Stimulated activated CD8-positive, alpha-beta memory T cell treated with anti-CD3 and anti-CD28 coated beads, Interleukin-12 subunit alpha, Interleukin-12 subunit beta, amount 100 ng/mL, for 24 hours (primary cell): ENCODE measurements around the gene BTBD7.

Experiments
- DNase-seq: peaks from one replicate; pipeline ENCODE4 v3.0.0-alpha.2; 2020; ENCODE audit errors: extremely low read depth

BTBD7 gene

GRCh38 chr14:93331002-93331727 lies 1.7 kb downstream of the BTBD7 start:
- no peak for DNase-seq

GRCh38 chr14:93330609-93331000 lies 2.2 kb downstream of the BTBD7 start:
- DNase-seq: no peak

GRCh38 chr14:93329965-93330608 lies 2.7 kb downstream of the BTBD7 start:
- no peak for DNase-seq

- DNase-seq: no peak
Measured at GRCh38 chr14:93328546-93328945, 4.3 kb downstream of the BTBD7 start.

- no peak for DNase-seq
Measured at GRCh38 chr14:93326196-93326595, 6.6 kb downstream of the BTBD7 start.

- DNase-seq: no peak
Measured at GRCh38 chr14:93323600-93324174, 9.1 kb downstream of the BTBD7 start.

GRCh38 chr14:93322929-93323599 lies 9.8 kb downstream of the BTBD7 start:
- DNase-seq: no peak

- no peak for DNase-seq
Measured at GRCh38 chr14:93320489-93320888, 12.3 kb downstream of the BTBD7 start.

GRCh38 chr14:93319958-93320357 lies 12.9 kb downstream of the BTBD7 start:
- DNase-seq: no peak

GRCh38 chr14:93319494-93319893 lies 13.3 kb downstream of the BTBD7 start:
- no peak for DNase-seq

- DNase-seq: no peak
Measured at GRCh38 chr14:93318927-93319326, 13.9 kb downstream of the BTBD7 start.

- DNase-seq: no peak
Measured at GRCh38 chr14:93317875-93318807, 14.7 kb downstream of the BTBD7 start.

GRCh38 chr14:93317210-93317874 lies 15.5 kb downstream of the BTBD7 start:
- no peak for DNase-seq

GRCh38 chr14:93316716-93317115 lies 16.1 kb downstream of the BTBD7 start:
- no peak for DNase-seq

- DNase-seq: no peak
Measured at GRCh38 chr14:93315575-93315974, 17.3 kb downstream of the BTBD7 start.

GRCh38 chr14:93311082-93311481 lies 21.8 kb downstream of the BTBD7 start:
- no peak for DNase-seq

- DNase-seq: no peak
Measured at GRCh38 chr14:93309427-93309966, 23.3 kb downstream of the BTBD7 start.

GRCh38 chr14:93308686-93309345 lies 24.0 kb downstream of the BTBD7 start:
- no peak for DNase-seq

- no peak for DNase-seq
Measured at GRCh38 chr14:93306812-93307211, 26.0 kb downstream of the BTBD7 start.
